Spleen (tissue), 11 donors: ENCODE results near the gene PLAAT3. TPM values are rescaled to one million over a fixed set of nuclear protein-coding genes. Genes with fewer than 3 reads are reported as not detected.
"Not testable (repeated sequence)": the region's sequence is repeated elsewhere in the genome, so short reads cannot be mapped to it uniquely, and the experiment has no call there.

ENCODE experiments used
- DNase-seq: peaks from one replicate; pipeline ENCODE4 v3.0.0-alpha.2; 2020
- H3K27ac ChIP-seq, 8 donors: fragments of 200-600 bp; sonication (generic) in 7 of 8; 1 replicate in 4 of 8; 2 replicates in 4 of 8; pipeline versions ENCODE4 v1.5.0 to v1.8.0; 2016 to 2021; ENCODE audit warnings: inconsistent platforms in 4 of 8, mild to moderate bottlenecking in 4 of 8, moderate library complexity in 1 of 8
- H3K27me3 ChIP-seq, 7 donors: fragments of 200-600 bp; sonication (generic) in 6 of 7; replicated peaks in 1 of 7; 1 replicate in 4 of 7; 2 replicates in 3 of 7; pipeline versions ENCODE4 v1.5.0 to v1.8.0; 2016 to 2021; ENCODE audit warnings: inconsistent platforms in 3 of 7, mild to moderate bottlenecking in 1 of 7
- H3K36me3 ChIP-seq, 6 donors: fragments of 200-600 bp; sonication (generic) in 5 of 6; 1 replicate in 4 of 6; 2 replicates in 2 of 6; pipeline versions ENCODE4 v1.5.0 to v1.8.0; 2016 to 2021; ENCODE audit warnings: inconsistent platforms in 2 of 6
- H3K4me1 ChIP-seq, 6 donors: fragments of 200-600 bp; sonication (generic) in 5 of 6; 1 replicate in 3 of 6; 2 replicates in 3 of 6; pipeline versions ENCODE4 v1.5.0 to v1.8.0; 2016 to 2021; ENCODE audit warnings: inconsistent platforms in 3 of 6
- H3K4me3 ChIP-seq, 8 donors: fragments of 200-600 bp; sonication (generic) in 7 of 8; 1 replicate in 4 of 8; 2 replicates in 4 of 8; pipeline versions ENCODE4 v1.5.0 to v1.8.0; 2016 to 2021; ENCODE audit warnings: inconsistent platforms in 4 of 8, mild to moderate bottlenecking in 4 of 8, moderate library complexity in 2 of 8
- H3K9me3 ChIP-seq, 8 donors: fragments of 200-600 bp; sonication (generic) in 7 of 8; 1 replicate in 4 of 8; 2 replicates in 4 of 8; pipeline versions ENCODE4 v1.5.0 to v1.8.0; 2016 to 2021; ENCODE audit warnings: inconsistent platforms in 4 of 8
- CTCF ChIP-seq, 11 experiments: fragments of 200-600 bp in 7 of 11; fragments of 450-650 bp in 4 of 11; sonication (generic) in 4 of 11; IDR thresholded peaks in 8 of 11; conservative IDR thresholded peaks in 3 of 11; 1 replicate in 7 of 11; 2 replicates in 4 of 11; pipeline versions ENCODE4 v1.4.0 to v1.8.0; 2016 to 2021; ENCODE audit warnings: antibody characterized with exemption in 11 of 11, inconsistent platforms in 4 of 11, mild to moderate bottlenecking in 1 of 11
- POLR2A ChIP-seq, 3 donors: fragments of 450-650 bp; IDR thresholded peaks; one replicate each; pipeline ENCODE4 v1.5.1; 2017; ENCODE audit warnings: antibody characterized with exemption in 3 of 3, mild to moderate bottlenecking in 1 of 3
- POLR2AphosphoS5 ChIP-seq, 3 donors: sonication (generic); formaldehyde crosslinking; IDR thresholded peaks; one replicate each; pipeline ENCODE4 v1.5.1; 2017; ENCODE audit warnings: antibody characterized with exemption in 3 of 3
- WGBS, 5 donors: extraction: QIAGEN DNeasy Blood & Tissue Kit in 3 of 5; methylation state at CpG; one replicate each; pipeline versions ENCODE4 v1.1.5 to v1.1.7; 2013 to 2018; 5-methylcytosine and 5-hydroxymethylcytosine counted together
- intact Hi-C: fragments of 100-400 bp; cut with DNase I; formaldehyde crosslinking; loops from one replicate; pipeline ENCODE4 v1.15.0; 2023; ENCODE audit warnings: low total_unique reads
- polyA plus RNA-seq, 3 donors: library from polyadenylated mRNA; stranded (reverse); fragments of 200-250 nt; gene quantifications; one replicate each; pipeline ENCODE4 v1.2.1, GENCODE V29; 2013
- total RNA-seq, 7 donors: library from RNA; depleted of rRNA in 3 of 7; stranded (reverse); fragments of >200 nt in 3 of 7; fragmentation: NEBNext Ultra II Directional in 4 of 7; extraction: Animal tissue kit (Norgen Biotek cat#: 25700) in 4 of 7; gene quantifications; one replicate each; pipeline versions ENCODE4 v1.1.0 to v1.2.1, GENCODE V29; 2016 to 2021
- donor health status: healthy with polysubstance abuse.
- donor health status: DM: no; HTN: no; CAD: no; lungs with moderate emphysema.
- donor health status: DM: no; HTN: no; CAD: no.
- donor health status: Bipolar disorder and iron deficiency.
- donor health status: healthy.
- donor health status: DM: no; HTN: no; CAD: no.
- donor health status: DM: yes; HTN: yes; CAD: no.

PLAAT3 gene
- total and polyA plus RNA-seq, 10 donors, result 14.5 to 35.1 (median 24.7) TPM

GRCh38 chr11:63621071-63621470, 6.8 kb upstream of the PLAAT3 start:
- peaks cover 0 to 24% (median 5%) of the 10 kb centered on the region in 6 donors for H3K4me1 ChIP-seq
- no peaks in the 10 kb centered on the region for H3K9me3 ChIP-seq
- no peaks in the 10 kb centered on the region for H3K27me3 ChIP-seq
- TF ChIP-seq POLR2A (IDR thresholded peaks at IDR 0.05) (no peak), POLR2AphosphoS5 (IDR thresholded peaks at IDR 0.05) (no peak), CTCF (IDR thresholded peaks at IDR 0.05 in 8 of 11, conservative IDR thresholded peaks at IDR 0.05 in 3 of 11) (no peak)
- intact Hi-C loops, result no loop called here
- no peak for DNase-seq
- no peak overlapping the region for H3K4me3 ChIP-seq
- H3K36me3 ChIP-seq, result no peaks in the 10 kb centered on the region
- peak overlapping the region in 3 of 8 donors; percentile 33 to 66 (median 41) for H3K27ac ChIP-seq
- 28 to 60% (median 45%) methylated on average over 1 of the region's 1 CpG for WGBS, 5 donors

DNA sequence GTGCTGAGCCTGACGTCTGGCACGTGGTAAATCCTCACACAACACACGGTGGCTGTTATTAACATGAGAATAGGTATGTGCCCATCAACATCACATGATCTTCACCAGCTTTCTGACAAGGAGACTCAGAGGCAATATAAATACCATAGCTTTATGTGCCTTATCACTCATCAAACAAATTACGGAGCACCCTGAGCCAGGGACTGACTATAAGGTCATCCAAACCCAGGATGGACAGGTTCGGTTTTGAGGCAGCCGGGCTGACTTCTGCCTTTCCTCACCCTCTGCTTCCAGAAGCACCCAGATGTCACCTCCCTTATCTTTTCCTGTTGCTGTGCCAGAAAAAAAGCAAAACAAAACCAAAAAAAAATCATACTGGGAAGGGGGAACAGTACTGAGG, 5.7 kb upstream of the PLAAT3 start:
- TF ChIP-seq CTCF (IDR thresholded peaks at IDR 0.05 in 8 of 11, conservative IDR thresholded peaks at IDR 0.05 in 3 of 11) (no peak), POLR2A (IDR thresholded peaks at IDR 0.05) (no peak), POLR2AphosphoS5 (IDR thresholded peaks at IDR 0.05) (no peak)
- Histone ChIP-seq H3K9me3 (no peaks in the 10 kb centered on the region), H3K4me1 (peaks cover 0 to 24% (median 5%) of the 10 kb centered on the region in 6 donors), H3K27me3 (no peaks in the 10 kb centered on the region), H3K36me3 (no peaks in the 10 kb centered on the region), H3K27ac (peak overlapping the region in 2 of 8 donors; percentile 41 to 66), H3K4me3 (no peak overlapping the region)
- intact Hi-C loops, result no loop called here
- DNase-seq, result no peak
- 65 to 80% (median 70%) methylated on average over 6 of the region's 6 CpGs for WGBS, 5 donors

DNA sequence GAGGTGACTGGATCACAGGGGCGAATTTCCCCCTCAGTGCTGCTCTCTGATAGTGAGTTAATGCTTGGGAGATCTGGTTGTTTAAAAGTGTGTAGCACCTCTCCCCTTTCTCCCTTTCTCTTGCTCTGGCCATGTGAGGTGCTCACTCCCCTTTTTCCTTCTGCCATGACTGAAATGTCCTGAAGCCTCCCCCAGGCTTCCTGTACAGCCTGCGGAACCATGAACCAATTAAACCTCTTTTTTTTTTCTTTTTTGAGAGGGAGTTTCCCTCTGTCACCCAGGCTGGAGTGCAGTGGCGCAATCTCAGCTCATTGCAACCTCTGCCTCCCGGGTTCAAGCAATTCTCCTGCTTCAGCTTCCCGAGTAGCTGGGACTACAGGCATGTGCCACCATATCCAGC, 3.5 kb upstream of the PLAAT3 start:
- H3K36me3 ChIP-seq, intact Hi-C loops, H3K9me3 ChIP-seq, H3K4me3 ChIP-seq, H3K27ac ChIP-seq, DNase-seq: not testable (repeated sequence)
- 65 to 86% (median 81%) methylated on average over 5 of the region's 5 CpGs for WGBS, 5 donors
- peaks cover 0 to 19% (median 0%) of the 10 kb centered on the region in 7 donors for H3K27me3 ChIP-seq
- peaks cover 2 to 45% (median 23%) of the 10 kb centered on the region in 6 donors for H3K4me1 ChIP-seq

DNA sequence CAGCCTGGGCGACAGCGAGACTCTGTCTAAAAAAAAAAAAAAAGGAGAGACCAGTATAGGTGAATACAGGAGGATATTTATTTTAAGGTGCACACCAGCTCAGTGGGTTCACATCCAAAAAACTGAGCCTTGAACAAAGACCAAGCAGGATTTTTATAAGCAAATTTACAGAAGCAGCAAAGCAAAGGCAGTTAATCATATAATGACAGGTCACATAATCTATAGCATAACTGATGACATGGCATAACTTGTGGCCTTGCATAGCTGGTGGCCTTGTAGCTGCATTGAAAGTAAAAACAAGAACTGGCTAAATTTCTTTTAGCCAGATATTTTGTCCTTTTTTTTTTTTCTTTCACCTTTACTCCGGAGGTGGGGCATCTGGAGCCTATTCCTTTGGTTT, 2.7 kb upstream of the PLAAT3 start:
- Histone ChIP-seq H3K4me1 (peaks cover 4 to 52% (median 30%) of the 10 kb centered on the region in 6 donors), H3K36me3 (no peaks in the 10 kb centered on the region), H3K4me3 (no peak overlapping the region), H3K9me3 (no peaks in the 10 kb centered on the region), H3K27ac (no peak overlapping the region), H3K27me3 (peaks cover 0 to 19% (median 0%) of the 10 kb centered on the region in 7 donors)
- no peak for TF ChIP-seq CTCF (IDR thresholded peaks at IDR 0.05 in 8 of 11, conservative IDR thresholded peaks at IDR 0.05 in 3 of 11)
- TF ChIP-seq POLR2A (IDR thresholded peaks at IDR 0.05), result no peak
- TF ChIP-seq POLR2AphosphoS5 (IDR thresholded peaks at IDR 0.05), result no peak
- 87 to 94% (median 91%) methylated on average over 3 of the region's 3 CpGs for WGBS, 5 donors
- intact Hi-C loops, result no loop called here
- no peak for DNase-seq
